GM21825 (cell line): ENCODE data around the gene NUP155.
A peak's percentile ranks its signal among the peaks of the same experiment; 100 is the strongest.
"Not testable (repeated sequence)": the region's sequence is repeated elsewhere in the genome, so short reads cannot be mapped to it uniquely, and the experiment has no call there.

Experiments used
- ATAC-seq: cut with Tn5 transposase; IDR thresholded peaks from one replicate; pipeline ENCODE4 v1.9.1; 2021; ENCODE audit warnings: mild to moderate bottlenecking, moderate library complexity; ENCODE audit not compliant: unreplicated experiment

The NUP155 gene

GRCh38 chr5:37370864-37371726 is at the start of gene NUP155:
Gene NUP155, minus strand, starts transcription at chr5:37371106. Its CDS starts 129 bp downstream, at chr5:37370977.
- ATAC-seq = peak; percentile 95

GRCh38 chr5:37417347-37417746 is 46.4 kb upstream of the NUP155 start:
- no peak for ATAC-seq

GRCh38 chr5:37415456-37415855 is 44.5 kb upstream of the NUP155 start:
- ATAC-seq = not testable (repeated sequence)

GRCh38 chr5:37412515-37412914 is 41.6 kb upstream of the NUP155 start:
- ATAC-seq = no peak

DNA sequence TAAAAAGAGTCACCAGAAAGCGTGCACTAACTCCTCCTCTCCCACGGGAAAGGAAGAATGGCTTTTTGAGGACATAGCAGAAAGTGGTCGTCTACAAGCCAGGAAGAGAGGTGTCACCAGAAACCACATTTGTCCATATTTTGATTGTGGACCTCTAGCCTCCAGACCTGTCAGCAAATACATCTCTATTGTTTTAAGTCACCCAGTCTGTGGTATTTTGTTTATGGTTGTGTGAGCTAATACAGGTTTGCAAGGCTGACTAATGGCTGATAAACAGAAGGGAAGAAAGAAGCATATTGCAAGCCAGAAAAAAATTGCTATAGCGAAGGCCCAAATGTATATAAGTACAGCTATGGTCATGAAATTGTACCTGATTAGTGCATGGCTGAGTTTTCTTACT is 29.6 kb upstream of the NUP155 start:
- no peak for ATAC-seq

- no peak for ATAC-seq
These were observed 25.4 kb upstream of the NUP155 start for GRCh38 chr5:37396352-37396751.

GRCh38 chr5:37391591-37391990 is 20.7 kb upstream of the NUP155 start:
- no peak for ATAC-seq

- peak; percentile 99 for ATAC-seq
These were observed 8.3 kb upstream of the NUP155 start, which contains the start of gene WDR70 for GRCh38 chr5:37379100-37379628. Gene WDR70, plus strand, starts transcription at chr5:37379318. Its CDS starts 50 bp downstream, at chr5:37379368.

GRCh38 chr5:37378066-37378465 is 7.2 kb upstream of the NUP155 start:
- not testable (repeated sequence) for ATAC-seq

GRCh38 chr5:37375091-37375490 is 4.2 kb upstream of the NUP155 start:
- no peak for ATAC-seq

DNA sequence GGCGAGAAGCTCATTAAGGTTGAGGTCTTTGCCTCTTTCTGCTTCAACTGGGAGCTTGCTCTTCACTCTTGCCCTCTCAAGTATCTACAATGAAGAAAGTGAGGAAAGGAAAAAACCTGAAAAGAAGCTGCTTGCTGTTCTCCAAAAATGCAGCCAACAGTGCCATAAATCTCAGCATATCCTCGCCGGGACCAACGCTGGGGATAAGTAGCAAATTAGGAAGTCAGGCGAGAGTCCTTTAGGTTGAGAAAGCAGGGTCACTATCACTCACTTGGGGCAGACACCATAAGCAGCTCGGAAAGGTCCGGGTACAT is 399 bp downstream of the NUP155 start:
- ATAC-seq = peak; percentile 42

- no peak for ATAC-seq
These were observed 15.7 kb downstream of the NUP155 start for GRCh38 chr5:37355161-37355560.

DNA sequence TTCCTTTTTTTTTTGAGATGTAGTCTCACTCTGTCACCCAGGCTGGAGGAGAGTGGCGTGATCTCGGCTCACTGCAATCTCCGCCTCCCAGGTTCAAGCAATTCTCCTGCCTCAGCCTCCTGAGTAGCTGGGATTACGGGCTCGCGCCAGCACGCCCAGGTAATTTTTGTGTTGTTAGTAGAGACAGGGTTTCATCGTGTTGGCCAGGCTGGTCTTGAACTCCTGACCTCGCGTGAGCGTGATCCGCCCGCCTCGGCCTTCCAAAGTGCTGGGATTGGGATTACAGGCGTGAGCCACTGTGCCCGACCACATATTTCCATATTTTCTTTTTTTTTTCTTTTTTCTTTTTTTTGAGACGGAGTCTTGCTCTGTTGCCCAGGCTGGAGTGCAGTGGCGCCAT is 28.2 kb downstream of the NUP155 start:
- not testable (repeated sequence) for ATAC-seq

DNA sequence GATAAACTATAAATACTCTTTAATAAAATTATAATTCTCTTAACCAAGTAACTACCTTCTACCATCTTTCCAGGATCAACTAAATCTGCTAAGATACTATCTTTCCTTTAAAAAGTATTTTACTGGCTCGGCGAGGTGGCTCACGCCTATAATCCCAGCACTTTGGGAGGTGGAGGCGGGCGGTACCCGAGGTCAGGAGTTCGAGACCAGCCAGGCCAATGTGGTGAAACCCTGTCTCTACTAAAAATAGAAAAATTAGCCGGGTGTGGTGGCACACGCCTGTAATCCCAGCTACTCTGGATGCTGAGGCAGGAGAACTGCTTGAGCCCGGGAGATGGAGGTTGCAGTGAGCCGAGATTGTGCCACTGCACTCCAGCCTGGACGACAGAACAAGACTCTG is 36.2 kb downstream of the NUP155 start:
- not testable (repeated sequence) for ATAC-seq

- ATAC-seq = no peak
These were observed 44.4 kb downstream of the NUP155 start for GRCh38 chr5:37326536-37326935.

DNA sequence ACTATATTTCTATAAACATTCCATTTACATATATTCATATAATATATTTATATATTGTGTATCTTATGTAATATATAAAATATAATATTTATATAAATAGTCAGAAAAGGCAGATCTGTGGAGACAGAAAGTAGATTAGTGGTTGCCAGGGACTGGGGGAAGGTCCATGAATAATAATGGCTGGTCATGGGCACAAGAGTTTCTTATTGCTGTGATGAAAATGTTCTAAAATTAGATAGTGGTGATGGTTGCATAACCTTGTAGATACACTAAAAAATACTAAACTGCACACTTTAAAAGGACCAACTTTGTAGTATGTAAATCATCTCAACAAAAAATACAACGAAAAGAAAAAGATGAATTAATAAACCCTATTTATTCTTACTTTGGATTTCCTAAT is 47.3 kb downstream of the NUP155 start:
- ATAC-seq = no peak

DNA sequence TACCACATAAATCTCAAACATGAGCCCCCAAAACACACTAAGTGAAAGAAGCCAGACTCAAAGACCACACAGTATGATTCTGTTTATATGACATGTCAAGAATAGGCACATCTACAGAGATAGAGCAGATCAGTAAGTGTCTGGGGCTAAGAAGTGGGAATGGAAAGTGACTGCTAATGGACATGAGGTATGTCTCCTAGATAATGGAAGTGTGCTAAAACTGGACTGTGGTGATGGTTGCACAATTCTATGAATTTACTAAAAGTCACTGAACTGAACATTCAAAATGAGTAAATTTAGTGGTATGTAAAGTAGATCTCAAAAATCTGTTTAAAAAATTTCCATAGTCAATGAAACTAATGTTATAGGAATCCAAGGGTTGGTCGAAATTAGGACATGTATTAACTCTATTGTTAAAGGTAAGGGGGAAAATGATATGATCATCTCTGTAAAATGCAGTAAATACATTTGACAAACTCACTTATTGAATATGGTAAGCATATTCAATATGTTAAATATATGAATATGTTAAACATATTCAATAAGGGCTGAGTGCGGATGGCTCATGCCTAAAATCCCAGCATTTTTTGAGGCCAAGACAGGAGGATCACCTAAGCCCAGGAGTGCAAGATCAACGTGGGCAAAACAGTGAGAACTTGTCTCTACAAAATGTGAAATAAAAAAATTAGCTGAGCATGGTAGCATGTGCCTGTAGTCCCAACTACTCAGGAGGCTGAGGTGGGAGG is 51.7 kb downstream of the NUP155 start:
- no peak for ATAC-seq

GRCh38 chr5:37316027-37316426 is 54.9 kb downstream of the NUP155 start:
- no peak for ATAC-seq

DNA sequence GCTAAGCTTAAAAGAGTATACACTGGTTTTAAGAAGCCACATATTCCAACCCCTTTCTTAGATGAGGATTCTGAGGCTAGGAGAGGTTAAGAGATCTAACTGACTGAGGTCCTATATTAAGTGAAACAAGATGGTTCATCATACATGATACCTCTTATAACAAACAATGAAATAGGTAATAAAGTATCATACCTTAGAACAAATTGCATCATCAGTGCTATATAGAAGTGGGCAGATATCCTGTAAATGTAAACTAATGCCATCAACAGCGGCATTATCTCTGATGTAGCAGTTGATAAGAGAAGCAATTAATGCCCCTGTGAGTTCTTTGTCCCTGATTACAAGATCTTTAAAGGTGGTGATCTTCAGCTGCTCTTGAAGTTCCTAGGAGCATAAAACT is 60.5 kb downstream of the NUP155 start:
- ATAC-seq = no peak

- no peak for ATAC-seq
These were observed 62.1 kb downstream of the NUP155 start for GRCh38 chr5:37308793-37309192.

- ATAC-seq = no peak
These were observed 66.0 kb downstream of the NUP155 start for GRCh38 chr5:37304888-37305287.

GRCh38 chr5:37296313-37296712 is 74.6 kb downstream of the NUP155 start:
- not testable (repeated sequence) for ATAC-seq
